PC-3 (cell line): ENCODE results near the gene UBR4. TPM values are rescaled to one million over a fixed set of nuclear protein-coding genes. Genes with fewer than 3 reads are reported as not detected.

Source experiments
- ATAC-seq: fragments of 200-7000 bp; cut with Tn5 transposase; 2 replicates; pipeline ENCODE4 v1.9.1; 2020; ENCODE audit warnings: mild to moderate bottlenecking, moderate library complexity
- BruUV-seq: library from RNA; stranded (reverse); fragments of 400-500 nt; replicated peaks from 2 replicates; lab custom pipeline; 2021; lab: Mats Ljungman, UMichigan
- CTCF ChIA-PET: fragments of 300-600 bp; sonication (Branson Sonifier 250); formaldehyde crosslinking; loops from one replicate; lab custom pipeline; 2022; ENCODE audit warnings: antibody characterized with exemption; lab: Charles Lee
- POLR2A ChIA-PET: fragments of 300-600 bp; sonication (Branson Sonifier 250); formaldehyde crosslinking; loops from one replicate; lab custom pipeline; 2022; ENCODE audit warnings: antibody characterized with exemption; ENCODE audit not compliant: unreplicated experiment; lab: Charles Lee
- DNase-seq: peaks from one replicate; pipeline ENCODE4 v3.0.0-alpha.2; 2015
- H2AFZ ChIP-seq: fragments of 300-600 bp; sonication (generic); 2 replicates; pipeline ENCODE4 v1.6.0; 2016; ENCODE audit warnings: antibody characterized with exemption, low read length
- H3F3A ChIP-seq: fragments of 300-600 bp; sonication (generic); one replicate; pipeline ENCODE4 v1.6.0; 2017; ENCODE audit warnings: antibody characterized with exemption, low read length, control low read depth, mild to moderate bottlenecking; ENCODE audit not compliant: unreplicated experiment
- H3K27ac ChIP-seq: fragments of 300-600 bp; sonication (generic); 2 replicates; pipeline ENCODE4 v1.5.1; 2016; ENCODE audit warnings: mild to moderate bottlenecking, low read length
- H3K27me3 ChIP-seq: fragments of 300-600 bp; sonication (generic); 2 replicates; pipeline ENCODE4 v1.6.1; 2016; ENCODE audit warnings: low read length, mixed read lengths
- H3K36me3 ChIP-seq: fragments of 300-600 bp; sonication (generic); 2 replicates; pipeline ENCODE4 v1.6.1; 2016; ENCODE audit warnings: low read depth, mixed run types, low read length, mixed read lengths
- H3K4me1 ChIP-seq: fragments of 300-600 bp; sonication (generic); 2 replicates; pipeline ENCODE4 v1.5.1; 2016; ENCODE audit warnings: low read length; ENCODE audit not compliant: insufficient read depth
- H3K4me2 ChIP-seq: fragments of 300-600 bp; sonication (generic); 2 replicates; pipeline ENCODE4 v1.6.0; 2016; ENCODE audit warnings: low read length
- H3K4me3 ChIP-seq: fragments of 300-600 bp; sonication (generic); 2 replicates; pipeline ENCODE4 v1.5.1; 2016; ENCODE audit warnings: mild to moderate bottlenecking, low read length, mixed read lengths
- H3K79me2 ChIP-seq: fragments of 300-600 bp; sonication (generic); 2 replicates; pipeline ENCODE4 v1.6.1; 2017; ENCODE audit warnings: low read length, mixed read lengths
- H3K9ac ChIP-seq: fragments of 300-600 bp; sonication (generic); 2 replicates; pipeline ENCODE4 v1.6.0; 2016; ENCODE audit warnings: mild to moderate bottlenecking, low read length
- H3K9me2 ChIP-seq: fragments of 300-600 bp; sonication (generic); replicated peaks from 2 replicates; pipeline ENCODE4 v1.6.1; 2016; ENCODE audit warnings: mixed run types, low read length, mixed read lengths
- H3K9me3 ChIP-seq: fragments of 300-600 bp; sonication (generic); 2 replicates; pipeline ENCODE4 v1.6.1; 2016; ENCODE audit warnings: low read length, mixed read lengths
- H4K20me1 ChIP-seq: fragments of 300-600 bp; sonication (generic); 2 replicates; pipeline ENCODE4 v1.6.1; 2016; ENCODE audit warnings: low read length, mixed read lengths
- EZH2 ChIP-seq: fragments of 300-600 bp; sonication (generic); IDR thresholded peaks from one replicate; pipeline ENCODE4 v1.6.1; 2017; ENCODE audit warnings: antibody characterized with exemption, mild to moderate bottlenecking, low read length; ENCODE audit not compliant: unreplicated experiment
- EZH2phosphoT487 ChIP-seq: fragments of 300-600 bp; sonication (generic); IDR thresholded peaks from 2 replicates; pipeline ENCODE4 v1.6.1; 2018; ENCODE audit warnings: mild to moderate bottlenecking, antibody characterized with exemption, low read length, borderline replicate concordance
- intact Hi-C: fragments of 100-400 bp; cut with micrococcal nuclease; formaldehyde crosslinking; loops from 2 replicates; pipeline ENCODE4 v1.9.0; 2023
- total RNA-seq: library from RNA; depleted of rRNA; stranded (reverse); fragments of >200 nt; gene quantifications from 2 replicates; pipeline ENCODE4 v1.2.3, GENCODE V29; 2014
- TF ChIP-seq, protein P1 (sequence below): fragments of 300-600 bp; sonication (generic); conservative IDR thresholded peaks from 2 replicates; pipeline ENCODE4 v1.5.1; 2017; ENCODE audit warnings: antibody characterized with exemption, low read depth, mild to moderate bottlenecking, low read length

The UBR4 gene
- total RNA-seq, 1 experiment from 2014 or later: 141 TPM

DNA sequence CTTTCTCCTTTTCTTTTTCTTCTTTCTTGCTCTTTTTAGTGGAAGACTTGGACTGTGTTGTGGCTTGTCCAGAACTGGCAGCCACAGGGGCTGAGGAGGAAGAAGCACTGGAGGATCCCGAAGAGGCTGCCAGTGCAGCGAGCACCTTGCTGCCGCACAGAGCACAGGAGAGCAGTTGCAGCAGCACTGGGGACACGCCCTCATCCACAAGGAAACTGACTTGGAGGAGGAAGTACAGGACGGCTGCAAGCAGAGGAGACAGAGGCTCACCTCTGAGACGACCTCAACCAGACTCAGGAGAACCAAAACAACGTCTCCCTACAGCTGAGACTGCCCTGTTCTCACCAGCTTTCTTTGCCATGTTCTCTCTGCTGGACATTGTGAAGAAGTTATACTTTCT lies 88.9 kb downstream of the UBR4 start:
- Histone ChIP-seq H3K9me3 (no peaks in the 10 kb centered on the region), H3K9ac (no peak overlapping the region), H3K9me2 (no peaks in the 10 kb centered on the region), H3K36me3 (peaks cover 90% of the 10 kb centered on the region), H3K27me3 (no peaks in the 10 kb centered on the region), H2AFZ (no peak overlapping the region), H4K20me1 (no peaks in the 10 kb centered on the region), H3K4me1 (peaks cover 16% of the 10 kb centered on the region), H3K27ac (no peak overlapping the region), H3K4me2 (no peak overlapping the region), H3F3A (no peaks in the 10 kb centered on the region), H3K79me2 (no peaks in the 10 kb centered on the region), H3K4me3 (no peak overlapping the region)
- DNase-seq (no peak), ATAC-seq (no peak)
- POLR2A ChIA-PET: no interaction called here
- BruUV-seq: no TSS peak
- intact Hi-C loops: no loop called here
- no peak for TF ChIP-seq EZH2phosphoT487
- TF ChIP-seq EZH2: no peak
- TF ChIP-seq, protein P1, sequence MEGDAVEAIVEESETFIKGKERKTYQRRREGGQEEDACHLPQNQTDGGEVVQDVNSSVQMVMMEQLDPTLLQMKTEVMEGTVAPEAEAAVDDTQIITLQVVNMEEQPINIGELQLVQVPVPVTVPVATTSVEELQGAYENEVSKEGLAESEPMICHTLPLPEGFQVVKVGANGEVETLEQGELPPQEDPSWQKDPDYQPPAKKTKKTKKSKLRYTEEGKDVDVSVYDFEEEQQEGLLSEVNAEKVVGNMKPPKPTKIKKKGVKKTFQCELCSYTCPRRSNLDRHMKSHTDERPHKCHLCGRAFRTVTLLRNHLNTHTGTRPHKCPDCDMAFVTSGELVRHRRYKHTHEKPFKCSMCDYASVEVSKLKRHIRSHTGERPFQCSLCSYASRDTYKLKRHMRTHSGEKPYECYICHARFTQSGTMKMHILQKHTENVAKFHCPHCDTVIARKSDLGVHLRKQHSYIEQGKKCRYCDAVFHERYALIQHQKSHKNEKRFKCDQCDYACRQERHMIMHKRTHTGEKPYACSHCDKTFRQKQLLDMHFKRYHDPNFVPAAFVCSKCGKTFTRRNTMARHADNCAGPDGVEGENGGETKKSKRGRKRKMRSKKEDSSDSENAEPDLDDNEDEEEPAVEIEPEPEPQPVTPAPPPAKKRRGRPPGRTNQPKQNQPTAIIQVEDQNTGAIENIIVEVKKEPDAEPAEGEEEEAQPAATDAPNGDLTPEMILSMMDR: no peak
- CTCF ChIA-PET: no interaction called here

DNA sequence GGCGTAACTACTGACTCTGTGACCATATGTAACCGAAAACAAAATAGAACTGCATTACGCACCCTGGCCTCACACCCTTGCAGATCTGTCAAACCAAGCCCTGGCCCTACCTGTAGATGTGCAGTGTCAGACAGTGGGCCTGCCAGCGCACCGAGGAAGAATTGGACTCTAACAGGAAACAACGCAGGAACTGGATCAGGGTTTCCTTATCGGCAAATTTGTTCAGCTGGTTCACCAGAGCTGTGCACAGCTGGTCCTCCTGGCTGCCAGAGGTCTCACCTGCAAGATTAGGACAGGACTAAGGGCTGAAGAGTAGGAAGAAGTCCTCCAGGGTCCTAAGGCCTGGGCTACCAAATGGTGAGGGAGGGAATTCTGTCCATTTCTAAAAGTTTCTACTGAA lies 90.0 kb downstream of the UBR4 start:
- no peaks in the 10 kb centered on the region for H3F3A ChIP-seq
- no peak overlapping the region for H3K4me2 ChIP-seq
- intact Hi-C loops: no loop called here
- H3K27me3 ChIP-seq: no peaks in the 10 kb centered on the region
- no peaks in the 10 kb centered on the region for H3K79me2 ChIP-seq
- H3K4me1 ChIP-seq: peaks cover 16% of the 10 kb centered on the region
- ATAC-seq: no peak
- POLR2A ChIA-PET: no interaction called here
- H3K4me3 ChIP-seq: no peak overlapping the region
- H2AFZ ChIP-seq: no peak overlapping the region
- no peaks in the 10 kb centered on the region for H3K9me2 ChIP-seq
- peaks cover 89% of the 10 kb centered on the region for H3K36me3 ChIP-seq
- TF ChIP-seq, protein P1: no peak
- TF ChIP-seq EZH2 (no peak), EZH2phosphoT487 (no peak)
- H3K9me3 ChIP-seq: no peaks in the 10 kb centered on the region
- CTCF ChIA-PET: interaction anchor here (0.6 kb wide), 1 partner anchor 534 kb away, joined by 3 read pairs; no protein-coding TSS in a partner anchor
- no TSS peak for BruUV-seq
- no peak overlapping the region for H3K27ac ChIP-seq
- no peak for DNase-seq
- no peaks in the 10 kb centered on the region for H4K20me1 ChIP-seq
- no peak overlapping the region for H3K9ac ChIP-seq

DNA sequence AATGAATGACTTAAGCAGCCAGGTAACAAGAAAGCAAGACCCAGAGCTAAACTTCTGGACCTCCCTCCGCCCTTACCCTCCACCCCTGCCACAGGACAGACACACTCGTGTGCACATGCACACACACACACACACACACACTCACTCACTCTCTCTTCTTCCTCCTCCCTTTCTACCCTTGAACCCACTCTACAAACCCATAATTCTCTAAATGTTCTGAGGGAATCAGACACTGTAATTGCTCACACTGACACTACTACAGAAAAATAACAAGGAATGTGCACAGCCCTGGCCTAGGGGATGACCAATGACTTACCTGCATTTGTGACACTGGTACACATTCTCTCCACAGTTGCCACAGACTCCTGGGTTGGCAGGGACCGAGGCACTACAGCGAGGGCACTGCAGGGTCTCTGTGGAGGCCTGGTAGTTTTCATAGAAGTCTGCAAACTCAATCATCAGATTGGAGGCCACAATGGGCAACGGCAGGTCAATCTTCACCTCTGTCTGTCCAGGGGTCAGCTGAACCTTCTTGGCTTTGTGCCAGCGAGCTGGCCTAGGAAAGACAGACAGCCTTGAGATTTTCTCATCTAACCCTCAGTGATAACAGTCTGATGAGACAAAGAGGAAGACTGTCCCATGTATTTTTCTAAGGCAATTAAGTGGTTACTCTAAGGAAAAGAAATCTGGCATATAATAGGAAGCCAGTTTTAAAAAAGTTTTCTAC lies 94.8 kb downstream of the UBR4 start:
- ATAC-seq (no peak), DNase-seq (no peak)
- ChIA-PET CTCF (no interaction called here), POLR2A (no interaction called here)
- H3F3A ChIP-seq: no peaks in the 10 kb centered on the region
- H3K4me2 ChIP-seq: no peak overlapping the region
- H3K4me3 ChIP-seq: no peak overlapping the region
- TF ChIP-seq, protein P1: no peak
- TF ChIP-seq EZH2phosphoT487 (no peak), EZH2 (no peak)
- H3K9ac ChIP-seq: no peak overlapping the region
- no peaks in the 10 kb centered on the region for H4K20me1 ChIP-seq
- no peaks in the 10 kb centered on the region for H3K9me3 ChIP-seq
- H3K79me2 ChIP-seq: no peaks in the 10 kb centered on the region
- no peak overlapping the region for H2AFZ ChIP-seq
- no peak overlapping the region for H3K27ac ChIP-seq
- no peaks in the 10 kb centered on the region for H3K27me3 ChIP-seq
- BruUV-seq: no TSS peak
- peaks cover 85% of the 10 kb centered on the region for H3K36me3 ChIP-seq
- intact Hi-C loops: no loop called here
- H3K4me1 ChIP-seq: no peaks in the 10 kb centered on the region
- no peaks in the 10 kb centered on the region for H3K9me2 ChIP-seq
